Measurements from ENCODE around the gene LSM3.

The LSM3 gene

DNA sequence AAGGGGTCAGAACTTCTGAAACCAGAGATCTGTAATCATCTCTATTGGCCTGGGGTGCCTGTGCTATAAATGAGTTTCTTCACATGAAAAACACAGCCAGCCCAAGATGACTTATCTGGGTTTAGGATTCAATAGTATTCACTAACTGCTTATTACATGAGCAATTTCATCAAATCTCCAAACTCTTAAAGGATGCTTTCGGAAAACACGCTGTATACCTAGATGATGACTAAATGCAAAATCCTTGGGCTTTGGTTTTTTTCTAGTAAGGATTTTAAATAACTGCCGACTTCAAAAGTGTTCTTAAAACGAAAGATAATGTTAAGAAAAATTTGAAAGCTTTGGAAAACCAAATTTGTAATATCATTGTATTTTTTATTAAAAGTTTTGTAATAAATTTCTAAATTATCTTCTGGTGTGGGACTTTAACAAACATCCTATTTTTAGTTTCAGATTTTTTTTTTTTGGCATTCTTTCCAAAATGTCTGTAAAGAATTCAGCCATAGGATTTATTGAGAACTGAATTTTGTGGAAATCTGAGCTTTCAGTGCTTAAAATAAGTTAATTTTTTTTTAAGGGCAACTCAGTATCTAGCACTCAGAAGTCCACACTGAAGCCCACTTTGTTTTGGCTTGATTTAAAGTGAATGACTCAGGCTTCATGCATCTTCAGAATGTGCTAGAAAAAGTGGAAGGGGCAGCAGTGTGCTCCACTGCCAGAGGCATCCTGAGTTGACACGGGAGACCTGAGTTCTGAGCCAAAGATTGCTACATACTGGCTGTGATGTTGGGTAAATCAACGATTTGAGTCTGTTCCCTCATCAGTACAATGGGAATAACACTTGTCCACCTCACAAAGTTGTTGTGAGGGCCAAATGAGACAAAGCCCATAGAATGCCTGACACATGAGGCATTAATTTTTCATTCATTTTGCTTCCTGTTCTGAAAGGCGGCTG lies 35.1 kb upstream of the LSM3 start:
- DNase-seq: no peak

DNA sequence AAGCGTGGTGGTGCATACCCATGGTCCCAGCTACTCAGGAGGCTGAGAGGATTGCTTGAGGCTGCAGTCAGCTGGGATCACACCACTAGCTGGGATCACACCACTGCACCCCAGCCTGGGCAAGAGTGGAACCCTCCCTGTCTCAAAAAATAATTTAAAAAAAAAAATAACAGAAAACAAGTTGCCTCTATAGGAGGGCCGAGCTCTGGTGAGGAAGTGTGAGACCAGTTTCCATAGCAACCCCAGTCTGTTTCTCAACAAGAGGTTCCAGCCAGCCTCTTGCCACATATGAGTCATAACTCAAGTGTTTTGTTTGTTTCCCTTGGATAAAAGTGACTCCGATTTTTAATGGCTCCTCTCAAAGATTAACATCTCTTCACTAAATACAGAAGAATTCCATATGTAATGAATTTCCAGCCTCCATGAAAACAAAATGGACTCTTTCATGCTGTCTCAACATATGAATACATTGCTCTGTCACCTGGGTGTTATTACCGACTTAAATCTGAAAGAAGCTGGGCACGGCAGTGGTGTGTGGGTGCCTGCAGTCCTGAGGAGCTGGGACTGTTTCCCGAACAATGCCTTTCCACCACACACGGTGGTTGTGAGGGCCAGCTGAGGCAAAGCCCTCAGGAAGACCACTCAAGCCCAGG lies 34.1 kb upstream of the LSM3 start:
- DNase-seq: peak; percentile 96

DNA sequence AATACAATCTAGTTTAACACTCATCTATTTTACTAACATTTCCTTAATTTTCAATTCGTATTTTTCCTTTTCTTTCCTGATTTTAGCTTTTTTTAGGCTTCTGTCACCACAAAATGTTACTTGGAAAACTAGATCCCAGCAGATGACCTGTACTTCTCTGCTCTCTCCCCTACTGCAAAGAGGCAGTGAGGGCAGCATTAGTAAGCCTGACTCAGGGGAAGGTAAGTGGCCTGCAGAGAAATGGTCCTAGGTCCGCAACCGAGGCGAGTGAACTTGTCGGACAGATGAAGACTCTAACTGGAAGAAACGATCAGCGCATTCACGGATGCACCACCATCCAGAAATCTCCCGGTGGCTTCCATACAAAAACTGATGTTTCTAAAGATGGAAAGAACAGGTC lies 33.4 kb upstream of the LSM3 start:
- DNase-seq: no peak

DNA sequence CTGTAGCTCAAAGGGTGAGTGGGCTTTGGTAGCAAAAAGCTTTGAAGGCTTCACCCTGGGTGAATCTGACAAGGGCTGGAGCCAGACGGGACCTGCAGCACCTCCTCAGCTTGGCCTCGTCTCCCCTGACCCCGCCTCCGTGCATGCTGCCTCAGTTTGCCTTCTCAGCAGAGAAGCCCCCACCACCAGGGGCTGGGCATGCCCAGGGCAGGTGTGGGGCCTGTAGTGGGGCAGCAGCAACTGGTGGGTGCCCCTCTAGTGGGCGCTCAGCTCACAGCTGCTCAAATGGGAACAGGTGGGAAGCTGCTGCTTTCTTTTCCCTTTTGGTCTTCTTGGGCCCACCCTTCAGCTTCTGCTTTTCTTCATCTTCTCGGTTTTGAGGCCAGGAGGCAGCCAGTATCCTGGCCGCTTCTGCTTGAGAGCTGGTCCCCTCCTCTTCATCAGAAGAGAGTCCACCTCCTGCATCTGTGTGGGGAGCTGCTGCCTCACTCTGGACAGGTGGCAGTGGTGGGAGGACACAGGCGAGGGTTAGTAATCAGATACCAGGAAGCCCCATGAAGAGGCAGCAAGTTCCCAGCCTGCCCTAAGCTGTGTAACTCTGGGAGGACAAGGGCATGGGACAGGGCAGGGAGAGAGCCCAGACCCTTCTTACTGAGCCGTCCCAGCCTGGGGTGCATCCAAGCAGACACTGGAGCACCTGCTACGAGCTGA lies 32.8 kb upstream of the LSM3 start:
- DNase-seq: no peak

DNA sequence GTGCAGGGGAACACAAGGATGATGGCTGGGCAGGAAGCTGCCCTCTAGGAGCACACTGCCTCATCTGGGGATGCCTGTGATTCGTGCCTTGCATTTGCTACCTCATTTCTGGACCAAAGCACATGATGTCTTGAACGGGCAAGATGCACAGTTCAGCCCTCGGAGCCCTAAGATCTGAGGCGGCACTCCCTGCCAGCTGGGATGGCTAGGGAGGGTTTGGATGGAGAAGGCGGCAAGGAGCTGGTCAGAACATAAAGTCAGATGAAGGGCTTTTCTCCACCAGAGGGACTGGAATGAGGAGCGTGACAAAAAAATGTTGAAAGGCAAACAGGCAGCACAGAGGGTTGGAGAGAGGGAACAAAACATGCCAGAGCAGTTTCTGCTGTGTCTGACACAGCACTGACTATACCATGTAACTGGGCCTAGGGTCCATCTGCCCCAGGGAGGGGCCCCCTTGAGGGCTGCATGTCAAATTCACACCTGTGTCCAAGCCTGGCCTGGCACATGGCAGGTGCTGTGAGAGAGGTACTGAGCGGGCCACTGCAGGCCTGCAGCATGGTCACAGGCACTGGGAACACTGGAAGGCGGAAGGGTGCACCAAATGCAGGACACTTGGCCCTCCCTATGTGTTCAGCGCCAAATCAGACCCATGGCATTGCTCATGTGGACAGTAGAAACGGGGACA lies 32.1 kb upstream of the LSM3 start:
- DNase-seq: no peak

DNA sequence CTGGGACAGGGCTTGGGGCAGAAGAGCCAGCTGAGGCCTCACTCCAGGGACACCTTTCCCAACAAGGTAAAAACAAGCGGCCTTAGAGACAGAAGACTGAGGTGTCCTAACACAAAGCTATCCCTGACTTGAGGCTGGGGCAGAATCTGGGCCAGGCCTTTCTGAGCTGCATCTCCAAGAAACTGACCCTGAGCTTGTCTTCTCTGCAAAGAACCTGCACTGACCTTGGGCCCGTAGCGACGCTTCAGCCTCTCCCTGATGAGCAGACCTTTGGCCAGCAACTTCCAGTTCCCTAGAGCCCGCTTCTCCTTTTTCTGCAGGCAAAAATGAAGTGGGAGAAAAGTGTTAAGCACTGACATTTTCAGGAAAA lies 31.6 kb upstream of the LSM3 start:
- DNase-seq: no peak

DNA sequence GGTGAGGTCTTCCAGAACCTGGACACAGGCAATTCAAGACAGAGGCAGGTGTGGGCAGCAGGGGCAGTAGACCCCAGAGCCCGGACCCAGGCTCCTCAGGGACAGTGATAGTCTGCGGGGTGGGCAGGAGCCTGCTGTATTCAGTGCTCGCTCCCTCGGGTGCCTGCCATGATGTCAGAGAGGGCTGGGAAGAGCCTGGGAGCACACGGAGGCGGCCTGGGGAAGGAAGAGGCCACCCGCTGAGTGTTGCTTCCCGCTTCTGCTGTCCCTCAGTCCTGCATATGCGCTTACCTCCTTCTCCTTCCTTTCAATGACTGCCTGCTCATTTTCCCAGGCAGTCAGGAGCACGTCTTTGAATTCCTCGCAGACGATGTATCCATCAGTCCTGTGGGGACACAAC lies 31.0 kb upstream of the LSM3 start:
- no peak for DNase-seq

DNA sequence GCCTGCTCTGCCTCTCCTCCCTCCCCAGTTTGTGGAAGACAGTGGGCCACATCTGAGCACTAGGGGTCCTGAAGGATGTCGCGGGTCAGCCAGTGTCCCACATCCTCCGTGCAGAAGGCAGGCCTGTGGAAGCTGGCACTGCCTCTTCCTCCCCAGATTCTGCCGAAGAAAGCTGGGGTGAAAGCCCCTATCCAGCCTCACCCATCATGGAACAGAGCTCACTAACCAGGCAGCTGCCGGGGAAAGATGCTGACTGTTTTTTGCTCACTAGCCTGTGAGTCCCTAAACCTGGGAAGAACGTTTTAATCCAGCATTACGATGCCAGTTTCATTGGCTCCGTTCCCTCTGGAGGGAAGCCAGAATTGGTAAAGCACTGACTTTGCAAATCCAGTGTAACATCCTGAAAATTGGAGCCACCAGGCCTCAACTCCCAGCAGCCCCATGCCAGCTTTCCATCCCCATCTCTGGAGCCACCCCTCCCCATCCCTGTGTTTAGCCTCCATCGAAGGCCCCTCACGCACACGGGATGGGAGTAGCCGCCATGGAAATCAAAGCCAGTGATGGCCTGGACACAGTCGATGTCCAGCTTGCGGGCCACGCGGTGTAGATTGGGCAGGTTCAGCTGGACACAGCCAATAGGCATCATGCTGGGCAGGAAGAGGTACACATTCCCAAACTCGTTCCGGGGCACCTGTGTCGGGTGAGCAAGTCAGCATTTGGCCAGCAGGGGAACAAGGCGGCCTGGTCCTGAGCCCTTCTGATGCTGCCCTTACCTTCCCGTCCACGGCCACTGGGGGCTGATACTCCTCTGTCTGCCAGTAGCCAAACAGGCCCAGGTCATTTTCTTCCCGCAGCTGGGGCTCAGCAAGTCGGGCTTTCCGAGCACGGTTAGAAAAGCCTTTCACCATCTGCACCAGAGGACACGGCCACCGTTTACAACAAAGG lies 30.3 kb upstream of the LSM3 start:
- peak; percentile 17 for DNase-seq

DNA sequence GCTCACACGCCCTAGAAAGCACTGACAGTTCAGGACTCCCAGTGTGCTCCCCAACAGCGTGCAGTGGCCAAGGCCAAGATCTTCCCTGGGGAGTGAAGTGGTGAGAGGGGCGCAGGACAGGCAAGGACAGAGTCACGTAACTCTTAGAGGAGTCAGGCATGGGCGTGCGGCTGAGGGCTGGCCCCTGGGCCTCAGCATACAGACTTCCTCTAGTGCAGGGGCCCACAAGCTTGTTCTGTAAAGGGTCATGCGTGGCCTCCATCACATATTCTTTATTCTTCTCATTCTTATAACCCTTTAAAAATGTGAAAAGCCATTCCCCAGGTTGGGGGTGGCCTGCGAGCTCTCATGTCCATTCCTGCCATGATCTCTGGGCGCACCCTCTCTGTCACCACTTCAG lies 28.5 kb upstream of the LSM3 start:
- no peak for DNase-seq

DNA sequence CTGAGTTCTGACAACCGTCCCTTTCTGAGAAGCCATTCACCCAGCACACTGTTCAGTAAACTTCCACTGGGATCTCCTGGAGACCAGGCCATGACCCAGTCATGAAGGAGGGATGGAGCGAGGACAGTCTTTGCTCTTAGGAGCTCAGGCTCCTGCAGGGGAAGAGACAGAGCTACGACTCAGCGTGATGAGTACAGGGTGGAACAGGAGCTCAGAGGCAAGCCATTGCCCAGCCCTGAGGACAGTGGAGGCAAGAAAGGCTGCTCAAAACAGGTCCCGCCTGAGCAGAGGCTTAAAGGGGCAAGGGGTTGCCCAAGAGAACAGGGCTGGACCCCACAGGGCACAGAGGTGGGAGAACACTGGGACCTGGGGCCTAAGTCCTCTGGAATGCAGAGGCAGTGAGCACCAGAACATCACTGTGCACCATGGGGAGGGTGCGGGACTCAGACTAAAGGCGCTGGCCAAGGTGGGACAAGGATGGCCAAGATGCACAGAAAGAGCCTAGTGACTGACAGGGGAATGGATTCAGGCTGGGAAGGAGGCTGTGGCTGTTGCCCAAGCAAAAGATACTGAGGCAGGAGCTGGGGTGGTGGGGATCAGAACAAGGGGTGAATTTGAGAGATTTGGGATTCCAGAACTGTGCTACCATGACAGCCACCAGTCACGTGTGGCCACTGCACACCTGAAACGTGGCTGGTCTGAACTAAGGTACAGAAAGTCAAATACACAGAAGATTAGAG lies 28.0 kb upstream of the LSM3 start:
- no peak for DNase-seq

DNA sequence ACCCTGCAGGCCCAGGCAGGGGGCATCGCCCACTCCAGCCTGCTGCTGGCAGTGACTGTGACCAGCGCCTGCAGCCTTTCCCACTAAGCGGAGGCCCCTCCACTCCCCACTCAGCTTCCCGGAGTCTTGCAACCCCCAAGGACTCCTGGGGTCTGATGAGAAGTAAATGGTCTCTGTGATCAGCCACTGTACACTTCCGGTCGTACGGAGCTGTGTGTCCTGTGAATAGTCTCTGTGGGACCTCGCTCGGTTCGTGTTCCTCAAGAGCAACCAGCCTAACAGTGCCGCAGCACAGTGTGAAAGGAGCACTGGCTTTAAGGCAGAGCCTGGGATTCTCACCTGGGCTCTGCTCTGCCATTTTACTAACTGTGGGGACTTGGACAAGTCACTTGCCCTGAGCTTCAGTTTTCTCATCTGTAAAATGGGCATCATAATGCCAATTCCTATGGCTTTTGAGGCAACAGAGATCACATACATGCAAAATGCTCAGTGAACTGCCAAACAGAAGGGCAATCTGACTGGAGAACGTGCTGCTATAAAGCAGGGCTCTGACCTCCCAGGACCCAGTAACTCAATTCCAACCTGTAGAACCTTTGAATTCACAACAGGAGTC lies 27.0 kb upstream of the LSM3 start:
- no peak for DNase-seq

DNA sequence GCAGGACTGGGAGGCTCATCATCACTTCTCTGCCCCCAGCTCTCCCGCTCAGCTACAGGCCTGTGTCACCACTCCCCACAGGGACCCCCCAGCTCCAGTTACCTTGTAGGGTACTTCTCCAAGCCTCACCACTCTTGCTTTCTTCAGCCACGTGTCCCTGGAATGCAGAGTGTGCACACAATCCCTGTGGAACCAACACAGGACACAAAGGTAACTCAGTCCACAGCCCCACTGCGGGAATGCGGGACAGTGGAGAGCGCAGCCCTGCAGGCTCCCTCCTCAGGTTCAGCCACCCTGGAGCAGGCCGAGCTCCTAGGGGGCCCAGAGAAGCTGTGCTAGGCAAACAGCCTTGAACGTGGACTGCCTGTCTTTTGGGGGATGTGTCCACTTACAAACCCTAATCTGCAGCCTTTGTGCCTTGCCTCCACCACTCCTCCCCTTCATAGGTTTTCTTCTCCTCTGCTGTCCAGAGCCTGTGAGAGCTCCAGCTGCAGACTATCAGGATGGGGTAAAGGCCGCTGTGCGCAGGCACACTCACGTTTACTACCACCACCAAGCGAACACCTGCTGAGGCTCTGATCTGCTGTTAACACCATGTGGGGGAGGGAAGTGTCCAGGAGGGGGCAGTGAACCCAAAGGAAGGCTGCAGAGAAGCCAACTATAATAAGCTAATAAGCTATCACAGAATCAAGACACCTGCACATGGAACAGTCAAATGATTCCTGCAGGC lies 26.2 kb upstream of the LSM3 start:
- peak; percentile 53 for DNase-seq

DNA sequence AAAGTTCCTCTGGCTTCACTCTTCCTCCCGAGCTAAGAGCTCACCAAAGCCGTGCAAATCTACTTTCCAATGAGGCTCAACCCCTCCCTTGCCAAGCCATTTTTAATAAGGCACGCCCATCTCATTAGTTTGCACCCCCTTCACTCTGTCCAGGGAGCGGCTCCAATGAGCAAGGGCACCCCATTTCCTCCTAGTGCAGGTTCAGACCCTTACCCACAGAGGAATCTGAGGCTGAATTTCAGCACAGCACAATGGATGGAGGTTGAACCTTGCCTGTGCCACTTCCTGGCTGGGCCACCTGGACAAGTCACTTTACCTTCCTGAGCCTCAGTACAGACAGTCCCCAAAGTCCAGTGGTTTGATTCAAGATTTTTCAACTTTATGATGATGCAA lies 25.7 kb upstream of the LSM3 start:
- DNase-seq: no peak

DNA sequence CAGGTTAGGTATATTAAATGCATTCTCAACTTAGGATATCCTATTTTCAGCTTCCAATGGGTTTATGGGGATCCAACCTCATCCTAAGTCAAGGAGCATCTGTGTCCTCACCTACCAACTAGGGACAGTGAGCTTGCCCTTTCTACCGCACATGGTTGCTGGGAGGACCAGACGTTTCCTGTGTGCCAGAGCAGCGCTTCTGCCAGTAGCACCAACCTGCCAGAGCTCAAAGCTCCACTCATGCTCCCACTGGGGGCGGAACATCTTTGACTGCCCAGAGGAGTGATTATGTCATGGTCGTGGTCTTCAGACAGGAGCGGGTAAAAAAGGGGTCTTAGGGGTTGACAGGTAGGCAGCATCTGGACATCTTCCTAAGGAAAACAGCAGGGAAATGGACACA lies 25.0 kb upstream of the LSM3 start:
- no peak for DNase-seq

DNA sequence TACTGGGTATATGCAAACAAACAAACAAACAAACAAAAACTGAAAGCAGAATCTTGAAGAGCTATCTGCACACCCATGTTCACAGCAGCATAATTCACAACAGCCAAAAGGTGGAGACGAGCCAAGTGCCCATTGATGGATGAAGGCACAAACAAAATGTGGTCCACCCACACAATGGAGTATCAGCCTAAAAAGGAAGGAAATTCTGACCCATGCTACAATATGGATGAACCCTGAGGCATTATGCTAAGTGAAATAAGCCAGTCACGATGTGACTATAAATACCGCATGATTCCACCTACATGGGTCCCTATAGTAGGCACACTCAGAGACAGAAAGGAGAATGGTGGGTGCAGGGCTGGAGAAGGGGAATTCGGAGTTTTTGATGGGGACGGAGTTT lies 24.3 kb upstream of the LSM3 start:
- no peak for DNase-seq

DNA sequence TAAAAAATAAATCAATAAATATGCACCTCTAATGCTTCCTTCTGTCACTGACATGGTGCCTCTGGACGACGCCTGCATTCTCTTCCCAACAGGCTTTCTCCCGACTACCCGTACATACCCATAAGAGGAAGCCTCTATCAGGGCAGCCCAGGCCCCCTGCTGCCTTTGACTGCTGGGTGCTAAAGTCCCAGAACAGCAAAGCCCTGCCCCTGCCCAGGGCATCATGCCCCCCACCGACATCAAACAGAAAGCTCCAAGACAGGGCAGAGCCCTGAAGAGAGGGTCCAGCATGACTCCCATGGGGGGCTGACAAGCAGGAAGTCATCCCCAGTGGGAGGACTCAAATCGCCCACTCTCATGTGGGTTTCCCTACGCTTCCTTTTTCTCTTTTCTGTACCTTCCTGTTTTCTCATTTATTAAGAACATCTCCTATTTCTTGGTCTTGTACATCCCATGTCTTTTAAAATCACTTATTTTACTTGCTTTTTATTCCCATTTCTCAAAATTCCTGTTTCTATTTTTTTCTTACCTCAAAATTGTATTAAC lies 23.6 kb upstream of the LSM3 start:
- DNase-seq: no peak

DNA sequence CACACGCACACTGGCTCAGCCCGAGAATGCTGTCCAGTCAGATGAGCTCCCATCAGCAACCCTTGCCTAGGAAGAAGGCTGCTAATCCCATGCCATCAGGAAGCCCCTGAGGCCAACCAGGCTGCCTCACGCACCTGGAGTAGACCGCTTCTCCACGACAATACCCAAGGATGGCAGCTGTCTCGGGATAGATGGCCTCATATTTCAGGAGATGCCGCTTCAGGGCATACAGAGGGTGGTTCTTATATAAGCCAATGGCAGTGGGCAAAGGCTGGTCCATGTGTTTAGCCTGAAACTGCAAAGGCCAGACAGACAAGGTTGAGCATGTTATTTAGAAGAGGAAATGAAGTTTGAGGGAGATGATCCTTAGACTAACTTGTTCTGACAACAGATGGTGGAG lies 22.4 kb upstream of the LSM3 start:
- no peak for DNase-seq

DNA sequence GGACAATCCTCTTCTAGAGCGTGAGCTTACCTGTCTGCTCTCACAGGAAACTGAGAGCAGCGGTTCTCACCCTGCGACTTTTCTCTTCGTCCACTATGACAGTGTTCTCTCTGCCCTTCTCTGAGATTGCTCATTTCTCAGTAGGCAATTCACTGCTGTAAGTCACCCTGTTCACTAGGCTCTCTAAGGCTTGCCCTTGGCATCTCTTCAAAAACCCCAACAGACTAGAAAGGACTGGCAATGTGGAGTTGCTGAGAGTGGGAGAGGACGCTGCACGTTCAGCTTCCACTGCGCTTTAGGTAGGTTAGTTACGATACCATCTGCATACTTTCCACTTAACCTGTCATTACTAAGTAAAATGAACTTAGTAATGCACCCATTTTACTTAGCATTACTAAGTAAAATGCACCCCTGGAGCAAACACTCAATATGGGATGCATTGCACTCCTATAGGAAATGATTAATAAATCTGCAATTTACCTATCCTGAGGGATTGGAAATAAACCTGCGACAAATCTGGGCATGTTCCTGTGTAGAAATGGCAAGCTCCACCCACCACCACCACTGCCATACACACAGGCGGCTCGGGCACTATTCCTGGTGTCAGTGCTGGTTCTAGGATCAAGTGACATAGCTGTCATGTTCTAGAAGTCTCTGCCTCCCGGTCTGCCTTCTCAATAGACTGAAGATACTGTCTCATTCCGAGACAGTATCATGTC lies 21.6 kb upstream of the LSM3 start:
- DNase-seq: no peak

DNA sequence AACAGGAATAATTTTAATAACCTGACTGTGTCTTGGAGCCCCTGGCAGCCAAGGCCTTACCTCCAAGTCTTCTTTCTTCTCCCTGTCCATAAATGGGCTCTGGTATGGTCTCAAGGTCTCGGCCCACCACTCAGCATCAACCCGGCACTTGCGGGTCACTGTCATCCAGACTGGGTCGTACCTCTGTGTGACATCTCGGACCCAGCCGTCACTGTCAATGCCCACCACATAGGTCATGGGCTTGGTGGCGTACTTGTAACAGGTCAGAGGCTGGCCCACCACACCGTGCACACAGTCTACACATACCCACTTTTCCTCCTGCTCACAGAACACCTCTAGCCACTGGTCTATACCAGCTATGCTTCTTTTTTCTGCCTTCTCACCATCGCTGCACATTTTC lies 20.7 kb upstream of the LSM3 start:
- no peak for DNase-seq
